ENCODE data around the gene BICDL1.
"Not testable (repeated sequence)": the region's sequence is repeated elsewhere in the genome, so short reads cannot be mapped to it uniquely, and the experiment has no call there.

The BICDL1 gene

GRCh38 chr12:120007272-120007671 lies 18.2 kb downstream of the BICDL1 start:
- no peak for DNase-seq

DNA sequence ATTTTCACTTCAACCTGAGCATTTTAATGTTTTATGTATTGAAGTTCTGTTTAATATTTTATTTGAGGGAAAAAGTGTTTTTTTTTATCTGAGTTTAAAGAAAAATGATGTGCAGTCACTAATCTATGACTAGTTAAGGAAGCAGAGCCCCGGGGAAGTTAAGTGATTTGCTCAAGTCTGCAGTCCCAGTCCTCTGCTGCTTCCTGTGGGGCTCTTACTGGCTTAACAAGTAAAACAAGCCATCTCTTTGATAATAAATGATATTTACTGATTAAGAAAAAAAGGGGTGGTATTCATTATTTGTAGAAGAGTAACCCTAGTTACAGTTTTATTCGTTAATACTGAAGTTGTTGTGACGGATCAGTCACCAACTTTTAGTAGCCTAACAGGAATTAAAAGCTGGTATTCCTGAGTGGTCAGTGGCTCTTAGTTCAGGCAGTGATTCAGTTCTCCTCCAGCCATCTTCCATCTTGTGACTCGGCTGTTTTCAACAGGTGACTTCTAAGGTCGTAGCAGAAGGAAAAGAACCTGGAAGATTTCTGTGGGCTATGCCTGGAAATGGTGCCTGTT lies 21.7 kb downstream of the BICDL1 start:
- DNase-seq, result no peak

GRCh38 chr12:120012067-120012621 lies 23.1 kb downstream of the BICDL1 start:
- DNase-seq, result no peak

GRCh38 chr12:120013659-120014380 lies 24.8 kb downstream of the BICDL1 start:
- no peak for DNase-seq

- DNase-seq, result not testable (repeated sequence)
These were observed 25.3 kb downstream of the BICDL1 start for GRCh38 chr12:120014381-120014735.

GRCh38 chr12:120015313-120015712 lies 26.3 kb downstream of the BICDL1 start:
- DNase-seq, result no peak

DNA sequence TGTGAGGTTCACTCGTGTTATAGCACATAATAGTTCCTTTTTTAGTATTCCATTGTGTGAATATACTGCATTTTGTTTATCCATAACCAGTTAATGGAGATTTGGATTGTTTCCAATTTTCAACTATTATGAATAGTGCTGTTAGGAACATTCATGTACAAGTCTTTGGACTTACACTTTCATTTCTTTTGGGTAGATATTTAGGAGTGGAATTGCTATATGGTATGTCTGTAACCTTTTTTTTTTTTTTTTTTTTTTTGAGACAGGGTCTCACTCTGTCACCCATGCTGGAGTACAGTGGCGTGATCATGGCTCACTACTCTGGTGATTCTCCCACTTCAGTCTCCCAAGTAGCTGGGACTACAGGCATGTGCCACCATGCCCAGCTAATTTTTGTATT lies 27.2 kb downstream of the BICDL1 start:
- DNase-seq, result not testable (repeated sequence)

DNA sequence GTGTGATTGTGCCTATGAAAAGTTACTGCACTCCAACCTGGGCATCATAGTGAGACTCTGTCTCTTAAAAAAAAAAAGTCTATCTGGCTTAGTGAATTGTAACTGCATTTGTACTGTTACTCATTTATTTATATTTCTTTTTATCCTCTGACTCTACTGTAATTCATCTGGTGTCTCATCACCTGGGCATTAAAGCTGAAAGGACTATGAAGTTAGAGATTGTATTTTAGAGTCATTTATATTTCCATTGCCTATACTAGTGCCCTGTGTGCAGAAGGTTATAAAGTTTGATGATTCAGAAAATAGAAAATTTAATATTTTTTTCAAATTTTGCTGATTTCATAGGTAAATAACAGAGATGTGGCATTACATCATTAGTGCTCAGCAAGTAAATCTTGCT lies 30.2 kb downstream of the BICDL1 start:
- no peak for DNase-seq

DNA sequence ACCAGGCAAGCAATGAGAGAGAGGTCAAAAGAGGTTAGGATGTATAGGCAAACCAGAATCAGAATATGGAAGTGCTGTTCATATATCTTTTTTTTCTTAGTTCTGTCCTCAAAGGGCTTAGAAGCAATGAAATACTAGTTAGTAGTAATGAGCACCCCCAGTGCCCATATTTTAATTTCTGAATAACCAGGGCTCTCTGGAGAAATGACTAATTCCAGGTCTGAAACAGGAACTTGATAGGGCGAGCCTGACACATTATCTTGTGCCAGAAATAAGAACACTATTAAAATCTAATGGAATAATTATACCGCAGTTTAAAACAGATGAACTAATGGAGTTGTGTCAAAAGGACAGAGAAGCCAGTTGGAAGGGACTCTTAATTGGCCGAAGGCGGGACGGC lies 30.9 kb downstream of the BICDL1 start:
- no peak for DNase-seq

GRCh38 chr12:120024193-120024592 lies 35.2 kb downstream of the BICDL1 start:
- DNase-seq, result no peak

- no peak for DNase-seq
These were observed 36.6 kb downstream of the BICDL1 start for GRCh38 chr12:120025640-120026039.

DNA sequence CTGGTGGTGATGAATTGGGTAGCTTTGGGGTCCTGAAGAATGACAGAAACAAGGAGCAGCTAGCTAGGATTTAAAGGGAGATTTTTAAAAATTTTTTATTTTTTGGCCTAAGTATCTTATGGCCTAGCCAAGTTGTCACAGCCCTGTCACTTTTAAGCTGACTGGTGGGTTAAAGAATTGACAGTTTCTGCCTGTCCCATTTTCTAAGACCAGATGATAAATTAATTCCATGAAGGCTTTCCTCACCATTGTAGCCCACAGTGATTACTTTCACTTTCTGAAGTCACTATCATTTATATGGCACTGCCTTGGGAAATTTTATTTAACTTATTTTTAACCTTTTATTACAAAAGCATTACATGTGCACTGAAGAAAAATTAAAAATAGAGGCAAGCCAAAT lies 43.2 kb downstream of the BICDL1 start:
- DNase-seq, result no peak

GRCh38 chr12:120037851-120038250 lies 48.8 kb downstream of the BICDL1 start:
- no peak for DNase-seq

DNA sequence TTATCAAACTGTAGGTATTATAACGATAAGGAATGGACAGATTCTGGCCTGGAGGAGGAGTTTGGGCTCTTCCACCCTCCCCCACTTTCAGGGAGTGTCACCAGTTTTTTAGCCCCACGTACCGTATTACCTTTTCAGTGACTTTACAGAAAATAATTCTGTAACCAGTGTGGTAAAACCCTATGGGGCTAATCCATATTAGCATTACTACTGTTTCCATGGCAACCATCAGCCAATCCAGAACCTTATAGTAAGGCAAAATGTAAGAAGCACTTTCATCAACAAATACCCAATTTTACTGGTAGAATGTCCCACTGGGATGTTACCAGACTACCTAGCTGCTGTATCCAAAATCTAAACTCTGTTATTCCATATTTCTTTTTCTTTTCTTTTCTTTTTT lies 50.7 kb downstream of the BICDL1 start:
- DNase-seq, result no peak

GRCh38 chr12:120041386-120042231 lies 52.6 kb downstream of the BICDL1 start:
- no peak for DNase-seq

DNA sequence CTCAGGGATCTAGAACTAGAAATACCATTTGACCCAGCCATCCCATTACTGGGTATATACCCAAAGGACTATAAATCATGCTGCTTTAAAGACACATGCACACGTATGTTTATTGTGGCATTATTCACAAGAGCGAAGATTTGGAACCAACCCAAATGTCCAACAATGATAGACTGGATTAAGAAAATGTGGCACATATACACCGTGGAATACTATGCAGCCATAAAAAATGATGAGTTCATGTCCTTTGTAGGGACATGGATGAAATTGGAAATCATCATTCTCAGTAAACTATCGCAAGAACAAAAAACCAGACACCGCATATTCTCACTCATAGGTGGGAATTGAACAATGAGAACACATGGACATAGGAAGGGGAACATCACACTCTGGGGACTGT lies 56.3 kb downstream of the BICDL1 start:
- DNase-seq, result not testable (repeated sequence)

GRCh38 chr12:120047072-120047471 lies 58.0 kb downstream of the BICDL1 start:
- DNase-seq, result no peak

- DNase-seq, result no peak
These were observed 59.2 kb downstream of the BICDL1 start for GRCh38 chr12:120048263-120048662.

- no peak for DNase-seq
These were observed 60.4 kb downstream of the BICDL1 start for GRCh38 chr12:120049426-120049825.

- no peak for DNase-seq
These were observed 62.5 kb downstream of the BICDL1 start for GRCh38 chr12:120051535-120051934.

DNA sequence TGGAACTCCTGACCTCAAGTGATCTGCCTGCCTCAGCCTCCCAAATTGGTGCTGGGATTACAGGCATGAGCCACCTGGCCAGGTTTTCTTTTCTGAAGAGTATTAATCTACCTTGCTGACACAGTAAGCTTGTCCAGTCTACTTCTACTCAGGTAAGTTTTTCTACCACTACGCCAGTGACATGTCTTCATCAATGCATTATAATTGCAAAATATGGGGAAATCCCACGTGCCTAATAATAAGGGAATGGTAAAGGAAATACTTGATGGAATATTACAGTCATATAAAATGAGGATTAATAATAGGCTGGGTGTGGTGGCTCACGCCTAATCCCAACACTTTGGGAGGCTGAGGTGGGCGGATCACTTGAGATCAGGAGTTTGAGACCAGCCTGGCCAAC lies 65.3 kb downstream of the BICDL1 start:
- no peak for DNase-seq

DNA sequence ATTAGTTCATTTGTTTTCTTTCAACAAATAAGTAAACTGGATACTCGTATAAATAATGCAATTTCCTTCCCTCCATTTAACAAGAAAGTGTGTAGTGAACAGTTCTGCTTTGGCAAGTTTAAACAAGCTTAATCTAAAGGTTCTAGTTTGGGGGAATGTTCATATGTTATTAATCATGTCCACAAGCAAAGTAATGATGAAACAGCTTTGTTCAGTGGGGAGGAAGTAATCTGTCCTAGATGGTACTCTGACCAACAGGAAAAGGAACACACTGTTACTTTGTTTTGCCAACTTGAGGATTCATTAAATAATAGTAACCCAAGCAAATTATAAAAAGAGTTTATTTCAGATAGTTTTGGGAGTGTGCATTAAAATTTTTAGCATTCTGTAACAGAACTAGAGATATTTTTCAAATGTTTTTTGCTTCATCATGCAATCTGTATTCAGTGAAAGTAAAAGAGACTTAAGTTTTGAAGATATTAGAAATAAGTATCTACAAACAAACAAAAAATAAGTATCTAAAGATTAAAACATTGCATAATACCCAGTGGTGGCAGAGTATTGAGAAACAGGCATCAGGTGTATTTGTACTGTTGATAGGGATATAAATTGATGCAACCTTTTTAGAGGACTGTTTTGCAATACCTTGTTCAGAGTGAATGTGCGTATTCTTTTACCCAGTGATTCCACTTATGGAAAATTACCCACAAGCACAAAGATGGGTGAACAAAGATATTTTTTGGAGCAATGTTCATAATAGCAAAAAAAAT lies 66.4 kb downstream of the BICDL1 start:
- DNase-seq, result no peak

DNA sequence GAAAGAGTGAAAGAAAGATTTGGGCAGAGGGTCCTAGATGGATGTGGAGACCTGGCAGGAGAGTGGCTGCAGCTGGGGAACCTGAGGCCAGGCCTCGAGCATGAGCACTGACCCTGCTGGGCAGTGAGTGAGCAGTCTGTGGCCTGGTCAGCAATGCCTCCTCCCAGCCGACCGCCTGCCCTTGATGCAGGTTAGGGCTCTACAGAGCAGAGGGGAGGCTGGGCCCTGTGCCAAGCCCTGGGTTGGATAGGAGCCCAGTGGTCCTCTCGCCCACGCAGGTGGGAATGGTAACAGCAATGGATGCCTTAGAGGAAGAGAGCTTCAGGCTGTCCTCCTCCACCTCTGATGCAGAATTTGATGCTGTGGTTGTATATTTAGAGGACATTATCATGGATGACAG lies 67.7 kb downstream of the BICDL1 start:
- DNase-seq, result no peak
